Upper lobe of left lung (tissue), 6 donors: ENCODE data around the gene MAGI2. TPM values are rescaled to one million over a fixed set of nuclear protein-coding genes. Genes with fewer than 3 reads are reported as not detected.
"Not testable (repeated sequence)": the region's sequence is repeated elsewhere in the genome, so short reads cannot be mapped to it uniquely, and the experiment has no call there.

Source experiments
- ATAC-seq, 2 donors: fragments of 200-7000 bp; cut with Tn5 transposase; one replicate each; pipeline ENCODE4 v1.9.1; 2022; ENCODE audit warnings: mild to moderate bottlenecking in 2 of 2, moderate library complexity in 2 of 2; ENCODE audit not compliant: low FRiP score in 2 of 2
- DNase-seq, 2 donors: peaks; one replicate each; pipeline ENCODE4 v3.0.0-alpha.2; 2019 to 2020
- H3K27ac ChIP-seq, 4 donors: fragments of 200-600 bp; sonication (generic); one replicate each; pipeline ENCODE4 v1.5.1; 2016 to 2019
- H3K27me3 ChIP-seq, 4 donors: fragments of 200-600 bp; sonication (generic); one replicate each; pipeline ENCODE4 v1.5.1; 2017 to 2019
- H3K36me3 ChIP-seq, 4 donors: fragments of 200-600 bp; sonication (generic); one replicate each; pipeline ENCODE4 v1.5.1; 2016 to 2019
- H3K4me1 ChIP-seq, 4 donors: fragments of 200-600 bp; sonication (generic); one replicate each; pipeline ENCODE4 v1.5.1; 2018 to 2019
- H3K4me3 ChIP-seq, 4 donors: fragments of 200-600 bp; sonication (generic); one replicate each; pipeline ENCODE4 v1.5.1; 2017 to 2019; ENCODE audit warnings: mild to moderate bottlenecking in 2 of 4, moderate library complexity in 1 of 4
- H3K9me3 ChIP-seq, 4 donors: fragments of 200-600 bp; sonication (generic); one replicate each; pipeline ENCODE4 v1.5.1; 2018 to 2019
- EP300 ChIP-seq, 4 donors: sonication (generic); formaldehyde crosslinking; IDR thresholded peaks; one replicate each; pipeline ENCODE4 v1.5.1; 2017; ENCODE audit warnings: antibody characterized with exemption in 4 of 4, control low read depth in 2 of 4
- POLR2A ChIP-seq, 4 donors: fragments of 450-650 bp; IDR thresholded peaks; one replicate each; pipeline ENCODE4 v1.5.1; 2016 to 2017; ENCODE audit warnings: antibody characterized with exemption in 4 of 4, mild to moderate bottlenecking in 2 of 4
- POLR2AphosphoS5 ChIP-seq, 2 donors: sonication (generic); formaldehyde crosslinking; IDR thresholded peaks; one replicate each; pipeline ENCODE4 v1.5.1; 2017; ENCODE audit warnings: antibody characterized with exemption in 2 of 2
- WGBS, 2 donors: methylation state at CpG; one replicate each; pipeline ENCODE4 v1.1.5; 2017 to 2018; 5-methylcytosine and 5-hydroxymethylcytosine counted together
- total RNA-seq, 6 donors: library from RNA; depleted of rRNA in 4 of 6; stranded (reverse); fragments of >200 nt in 4 of 6; gene quantifications; one replicate each; pipeline versions ENCODE4 v1.1.0 to v1.2.1, GENCODE V29; 2016 to 2021
- TF ChIP-seq, protein P1 (sequence below), 6 experiments: fragments of 450-650 bp in 4 of 6; fragments of 200-600 bp in 2 of 6; sonication (generic) in 2 of 6; IDR thresholded peaks; one replicate each; pipeline ENCODE4 v1.5.1; 2016 to 2019; ENCODE audit warnings: antibody characterized with exemption in 6 of 6
- donor health status: DM: no; HTN: no; CAD: no; lungs with moderate emphysema.
- donor health status: DM: no; HTN: yes; CAD: no; lungs with severe emphysema.

The MAGI2 gene
- total RNA-seq, 6 donors from 2014 or later, result 7.9 to 84.9 (median 11.8) TPM

- Histone ChIP-seq H3K9me3 (no peaks in the 10 kb centered on the region), H3K27ac (no peak overlapping the region), H3K4me3 (no peak overlapping the region), H3K36me3 (no peaks in the 10 kb centered on the region), H3K4me1 (no peaks in the 10 kb centered on the region), H3K27me3 (no peaks in the 10 kb centered on the region)
- DNase-seq (no peak), ATAC-seq (no peak)
- WGBS, 2 donors, result 82 to 87% methylated on average over 3 of the region's 3 CpGs
- TF ChIP-seq, protein P1, sequence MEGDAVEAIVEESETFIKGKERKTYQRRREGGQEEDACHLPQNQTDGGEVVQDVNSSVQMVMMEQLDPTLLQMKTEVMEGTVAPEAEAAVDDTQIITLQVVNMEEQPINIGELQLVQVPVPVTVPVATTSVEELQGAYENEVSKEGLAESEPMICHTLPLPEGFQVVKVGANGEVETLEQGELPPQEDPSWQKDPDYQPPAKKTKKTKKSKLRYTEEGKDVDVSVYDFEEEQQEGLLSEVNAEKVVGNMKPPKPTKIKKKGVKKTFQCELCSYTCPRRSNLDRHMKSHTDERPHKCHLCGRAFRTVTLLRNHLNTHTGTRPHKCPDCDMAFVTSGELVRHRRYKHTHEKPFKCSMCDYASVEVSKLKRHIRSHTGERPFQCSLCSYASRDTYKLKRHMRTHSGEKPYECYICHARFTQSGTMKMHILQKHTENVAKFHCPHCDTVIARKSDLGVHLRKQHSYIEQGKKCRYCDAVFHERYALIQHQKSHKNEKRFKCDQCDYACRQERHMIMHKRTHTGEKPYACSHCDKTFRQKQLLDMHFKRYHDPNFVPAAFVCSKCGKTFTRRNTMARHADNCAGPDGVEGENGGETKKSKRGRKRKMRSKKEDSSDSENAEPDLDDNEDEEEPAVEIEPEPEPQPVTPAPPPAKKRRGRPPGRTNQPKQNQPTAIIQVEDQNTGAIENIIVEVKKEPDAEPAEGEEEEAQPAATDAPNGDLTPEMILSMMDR (IDR thresholded peaks at IDR 0.05), result no peak
- TF ChIP-seq POLR2AphosphoS5 (IDR thresholded peaks at IDR 0.05) (no peak), POLR2A (IDR thresholded peaks at IDR 0.05) (no peak), EP300 (IDR thresholded peaks at IDR 0.05) (no peak)
Observed at GRCh38 chr7:78594156-78594555, 859.3 kb downstream of the MAGI2 start.

- TF ChIP-seq POLR2AphosphoS5 (IDR thresholded peaks at IDR 0.05) (no peak), POLR2A (IDR thresholded peaks at IDR 0.05) (no peak), EP300 (IDR thresholded peaks at IDR 0.05) (no peak)
- TF ChIP-seq, protein P1 (IDR thresholded peaks at IDR 0.05), result no peak
- Histone ChIP-seq H3K9me3 (no peaks in the 10 kb centered on the region), H3K36me3 (no peaks in the 10 kb centered on the region), H3K4me1 (no peaks in the 10 kb centered on the region), H3K4me3 (no peak overlapping the region), H3K27me3 (no peaks in the 10 kb centered on the region), H3K27ac (no peak overlapping the region)
- ATAC-seq, result no peak
- DNase-seq, result no peak
- 39 to 65% methylated on average over 1 of the region's 1 CpG for WGBS, 2 donors
Observed at GRCh38 chr7:78588393-78588792, 865.1 kb downstream of the MAGI2 start.

- no peak for ATAC-seq
Observed at GRCh38 chr7:78587443-78588044, 865.9 kb downstream of the MAGI2 start.

GRCh38 chr7:78585980-78586379, 867.5 kb downstream of the MAGI2 start:
- no peak overlapping the region for H3K27ac ChIP-seq
- DNase-seq, result no peak
- H3K9me3 ChIP-seq, result no peaks in the 10 kb centered on the region
- H3K36me3 ChIP-seq, result no peaks in the 10 kb centered on the region
- H3K4me3 ChIP-seq, result no peak overlapping the region
- no peaks in the 10 kb centered on the region for H3K4me1 ChIP-seq
- WGBS, 2 donors, result 73 to 87% methylated on average over 4 of the region's 4 CpGs
- TF ChIP-seq POLR2AphosphoS5 (IDR thresholded peaks at IDR 0.05), result no peak
- TF ChIP-seq, protein P1 (IDR thresholded peaks at IDR 0.05), result no peak
- TF ChIP-seq POLR2A (IDR thresholded peaks at IDR 0.05), result no peak
- TF ChIP-seq EP300 (IDR thresholded peaks at IDR 0.05), result no peak
- no peak for ATAC-seq
- H3K27me3 ChIP-seq, result no peaks in the 10 kb centered on the region

More at GRCh38 chr7:78587443-78588044, 865.9 kb downstream of the MAGI2 start:
- no peak overlapping the region for H3K4me3 ChIP-seq
- no peak for TF ChIP-seq POLR2AphosphoS5 (IDR thresholded peaks at IDR 0.05)
- TF ChIP-seq EP300 (IDR thresholded peaks at IDR 0.05), result no peak
- no peak for TF ChIP-seq POLR2A (IDR thresholded peaks at IDR 0.05)
- TF ChIP-seq, protein P1 (IDR thresholded peaks at IDR 0.05), result no peak
- H3K36me3 ChIP-seq, result no peaks in the 10 kb centered on the region
- H3K4me1 ChIP-seq, result no peaks in the 10 kb centered on the region
- no peaks in the 10 kb centered on the region for H3K27me3 ChIP-seq
- DNase-seq, result no peak
- no peak overlapping the region for H3K27ac ChIP-seq
- WGBS, 2 donors, result 80 to 84% methylated on average over 5 of the region's 5 CpGs
- no peaks in the 10 kb centered on the region for H3K9me3 ChIP-seq

DNA sequence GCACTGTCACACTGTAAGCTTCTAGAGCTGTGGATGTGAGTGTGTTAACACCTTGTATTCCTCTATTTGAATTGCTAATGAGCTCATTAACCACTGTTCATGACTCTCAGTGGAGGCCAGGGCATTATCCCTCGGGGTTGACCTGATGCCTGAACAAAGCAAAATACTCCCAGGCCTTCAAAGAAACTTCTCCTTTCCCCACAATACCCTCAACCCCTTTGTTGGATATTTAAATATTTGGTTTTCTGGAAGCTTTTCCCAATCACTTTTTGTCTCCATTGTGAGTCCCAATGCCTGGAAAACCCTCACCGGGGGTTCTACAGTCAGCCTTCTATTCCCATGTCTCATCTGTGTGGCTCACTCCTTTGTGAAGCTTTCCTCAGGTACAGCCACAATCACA, 874.8 kb downstream of the MAGI2 start:
- WGBS, 2 donors, result 36 to 45% methylated on average over 2 of the region's 2 CpGs
- TF ChIP-seq, protein P1 (IDR thresholded peaks at IDR 0.05), result no peak
- TF ChIP-seq EP300 (IDR thresholded peaks at IDR 0.05) (no peak), POLR2A (IDR thresholded peaks at IDR 0.05) (no peak), POLR2AphosphoS5 (IDR thresholded peaks at IDR 0.05) (no peak)
- Histone ChIP-seq H3K4me1 (no peaks in the 10 kb centered on the region), H3K36me3 (no peaks in the 10 kb centered on the region), H3K9me3 (no peaks in the 10 kb centered on the region), H3K27me3 (no peaks in the 10 kb centered on the region), H3K4me3 (no peak overlapping the region), H3K27ac (no peak overlapping the region)
- no peak for DNase-seq
- no peak for ATAC-seq

- 82 to 87% methylated on average over 7 of the region's 7 CpGs for WGBS, 2 donors
- ATAC-seq, DNase-seq: not testable (repeated sequence)
Observed at GRCh38 chr7:78577174-78577952, 876.1 kb downstream of the MAGI2 start.

More at GRCh38 chr7:78577174-78577952, 876.1 kb downstream of the MAGI2 start:
- not testable (repeated sequence) for H3K9me3 ChIP-seq, H3K4me1 ChIP-seq, H3K4me3 ChIP-seq, H3K36me3 ChIP-seq, H3K27ac ChIP-seq, H3K27me3 ChIP-seq
